BE2C (cell line): ENCODE measurements around the gene NEXN.

Source experiments
- DNase-seq: peaks from one replicate; pipeline ENCODE4 v3.0.0-alpha.2; 2020
- H3K27me3 ChIP-seq: fragments of 250-450 bp; sonication (Bioruptor Pico); 2 replicates; pipeline ENCODE4 v1.5.1; 2020; ENCODE audit warnings: mild to moderate bottlenecking
- H3K36me3 ChIP-seq: fragments of 250-450 bp; sonication (Bioruptor Pico); 2 replicates; pipeline ENCODE4 v1.5.1; 2020; ENCODE audit warnings: mild to moderate bottlenecking
- H3K4me1 ChIP-seq: fragments of 250-450 bp; sonication (Bioruptor Pico); 2 replicates; pipeline ENCODE4 v1.5.1; 2020
- H3K4me3 ChIP-seq: 2 replicates; pipeline ENCODE4 v1.5.1; 2011; ENCODE audit warnings: low read depth, low read length
- H3K9me3 ChIP-seq: fragments of 250-450 bp; sonication (Bioruptor Pico); 2 replicates; pipeline ENCODE4 v1.5.1; 2020
- TF ChIP-seq, protein P1 (sequence below): IDR thresholded peaks from 2 replicates; pipeline ENCODE4 v1.5.1; 2012; ENCODE audit warnings: mild to moderate bottlenecking, low read depth, low read length

The NEXN gene

GRCh38 chr1:77874804-77875445 is 13.5 kb upstream of the NEXN start:
- TF ChIP-seq, protein P1, sequence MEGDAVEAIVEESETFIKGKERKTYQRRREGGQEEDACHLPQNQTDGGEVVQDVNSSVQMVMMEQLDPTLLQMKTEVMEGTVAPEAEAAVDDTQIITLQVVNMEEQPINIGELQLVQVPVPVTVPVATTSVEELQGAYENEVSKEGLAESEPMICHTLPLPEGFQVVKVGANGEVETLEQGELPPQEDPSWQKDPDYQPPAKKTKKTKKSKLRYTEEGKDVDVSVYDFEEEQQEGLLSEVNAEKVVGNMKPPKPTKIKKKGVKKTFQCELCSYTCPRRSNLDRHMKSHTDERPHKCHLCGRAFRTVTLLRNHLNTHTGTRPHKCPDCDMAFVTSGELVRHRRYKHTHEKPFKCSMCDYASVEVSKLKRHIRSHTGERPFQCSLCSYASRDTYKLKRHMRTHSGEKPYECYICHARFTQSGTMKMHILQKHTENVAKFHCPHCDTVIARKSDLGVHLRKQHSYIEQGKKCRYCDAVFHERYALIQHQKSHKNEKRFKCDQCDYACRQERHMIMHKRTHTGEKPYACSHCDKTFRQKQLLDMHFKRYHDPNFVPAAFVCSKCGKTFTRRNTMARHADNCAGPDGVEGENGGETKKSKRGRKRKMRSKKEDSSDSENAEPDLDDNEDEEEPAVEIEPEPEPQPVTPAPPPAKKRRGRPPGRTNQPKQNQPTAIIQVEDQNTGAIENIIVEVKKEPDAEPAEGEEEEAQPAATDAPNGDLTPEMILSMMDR, result no peak
- no peak overlapping the region for H3K4me3 ChIP-seq
- H3K36me3 ChIP-seq, result no peaks in the 10 kb centered on the region
- DNase-seq, result no peak
- H3K9me3 ChIP-seq, result no peaks in the 10 kb centered on the region
- H3K4me1 ChIP-seq, result no peaks in the 10 kb centered on the region
- no peaks in the 10 kb centered on the region for H3K27me3 ChIP-seq

- H3K9me3 ChIP-seq, result no peaks in the 10 kb centered on the region
- H3K27me3 ChIP-seq, result no peaks in the 10 kb centered on the region
- H3K4me3 ChIP-seq, result no peak overlapping the region
- TF ChIP-seq, protein P1, result no peak
- no peak for DNase-seq
- H3K36me3 ChIP-seq, result no peaks in the 10 kb centered on the region
- H3K4me1 ChIP-seq, result no peaks in the 10 kb centered on the region
Observed at GRCh38 chr1:77876884-77877283, 11.5 kb upstream of the NEXN start.

- H3K4me3 ChIP-seq, result no peak overlapping the region
- H3K27me3 ChIP-seq, result no peaks in the 10 kb centered on the region
- H3K36me3 ChIP-seq, result no peaks in the 10 kb centered on the region
- DNase-seq, result no peak
- H3K4me1 ChIP-seq, result no peaks in the 10 kb centered on the region
- no peaks in the 10 kb centered on the region for H3K9me3 ChIP-seq
- TF ChIP-seq, protein P1, result no peak
Observed at GRCh38 chr1:77881061-77881460, 7.4 kb upstream of the NEXN start.

DNA sequence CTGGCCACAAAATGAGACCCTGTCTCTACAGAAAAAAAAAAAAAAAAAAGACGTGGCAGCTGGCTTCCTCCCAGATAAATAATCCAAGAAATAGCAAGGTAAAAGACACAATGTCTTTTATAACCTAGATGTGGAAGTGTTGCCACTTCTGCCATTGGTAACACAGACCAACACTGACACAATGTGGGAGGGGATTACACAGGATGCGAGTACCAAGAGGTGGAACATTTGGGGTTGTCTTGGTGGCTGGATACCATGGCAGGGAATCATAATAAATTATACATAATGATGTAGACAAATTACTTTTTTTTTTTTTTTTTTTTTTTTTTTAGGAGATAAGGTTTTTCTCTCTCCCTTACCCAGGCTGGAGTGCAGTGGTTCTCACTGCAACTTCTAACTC is 6.0 kb upstream of the NEXN start:
- H3K9me3 ChIP-seq, result no peaks in the 10 kb centered on the region
- H3K4me1 ChIP-seq, result no peaks in the 10 kb centered on the region
- no peak for DNase-seq
- no peak overlapping the region for H3K4me3 ChIP-seq
- H3K27me3 ChIP-seq, result no peaks in the 10 kb centered on the region
- TF ChIP-seq, protein P1, result no peak
- no peaks in the 10 kb centered on the region for H3K36me3 ChIP-seq

DNA sequence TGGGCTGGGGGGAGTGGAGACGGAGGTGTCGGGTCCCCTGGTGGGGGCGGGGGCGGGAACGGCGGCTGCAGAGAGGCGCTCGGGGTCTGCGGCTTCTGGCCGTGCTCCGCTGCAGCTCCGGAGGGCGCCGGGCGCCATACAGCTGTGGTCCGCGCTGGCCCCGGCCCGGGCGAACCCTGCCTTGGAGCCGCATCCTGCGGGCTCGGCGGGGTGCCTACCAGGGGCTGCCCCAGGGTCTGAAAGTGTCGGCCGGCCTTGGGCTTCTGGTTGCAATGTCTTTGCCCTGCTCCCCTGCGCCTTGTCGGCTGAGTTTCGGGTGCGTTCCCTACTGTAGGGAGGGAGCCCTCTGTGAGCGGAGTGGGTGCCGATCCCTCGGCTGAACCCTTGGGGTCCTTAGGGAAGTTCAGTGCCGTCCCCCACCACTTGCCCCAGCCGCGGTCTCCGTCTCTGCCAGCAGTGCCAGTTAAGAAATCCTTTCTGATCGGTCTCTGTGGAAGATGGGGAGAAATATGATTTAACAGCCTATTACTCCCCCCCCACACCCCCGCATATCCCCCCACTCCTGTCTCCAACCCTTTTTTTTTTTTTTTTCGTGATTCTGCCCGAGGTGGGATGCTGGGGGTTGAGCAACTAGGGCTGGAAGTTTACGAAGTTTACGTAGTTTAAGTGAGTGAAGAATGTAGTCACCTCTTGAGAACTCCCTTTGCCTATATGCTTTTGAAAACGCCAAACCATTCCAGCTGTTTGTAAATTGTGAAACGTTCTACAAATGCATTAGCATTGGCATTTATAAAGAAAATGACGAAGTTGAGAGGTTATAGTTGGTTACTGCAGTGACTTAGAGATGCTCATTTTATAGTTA is 588 bp downstream of the NEXN start:
- H3K36me3 ChIP-seq, result no peaks in the 10 kb centered on the region
- no peaks in the 10 kb centered on the region for H3K27me3 ChIP-seq
- H3K9me3 ChIP-seq, result no peaks in the 10 kb centered on the region
- H3K4me1 ChIP-seq, result no peaks in the 10 kb centered on the region
- peak overlapping the region; percentile 65 for H3K4me3 ChIP-seq
- TF ChIP-seq, protein P1, result no peak
- peak; percentile 31 for DNase-seq

- no peak for DNase-seq
- TF ChIP-seq, protein P1, result no peak
Observed at GRCh38 chr1:77889671-77890070, 1.2 kb downstream of the NEXN start.

More at GRCh38 chr1:77889671-77890070, 1.2 kb downstream of the NEXN start:
- no peaks in the 10 kb centered on the region for H3K9me3 ChIP-seq
- no peaks in the 10 kb centered on the region for H3K4me1 ChIP-seq
- H3K27me3 ChIP-seq, result no peaks in the 10 kb centered on the region
- H3K4me3 ChIP-seq, result no peak overlapping the region; the same call in 1 of the 2 replicates
- H3K36me3 ChIP-seq, result no peaks in the 10 kb centered on the region
